WTC11 (cell line): ENCODE data around the gene RAPGEF6.

Source experiments
- ATF1 ChIP-seq: sonication (generic); formaldehyde crosslinking; IDR thresholded peaks from 2 replicates; pipeline ENCODE4 v1.8.1; 2023; ENCODE audit warnings: mild to moderate bottlenecking, moderate library complexity, missing genetic modification reagents
- CBFB ChIP-seq: sonication (generic); formaldehyde crosslinking; IDR thresholded peaks from 2 replicates; pipeline ENCODE4 v1.8.1; 2022; ENCODE audit warnings: mild to moderate bottlenecking, low read depth, missing genetic modification reagents
- HMGXB4 ChIP-seq: sonication (generic); formaldehyde crosslinking; IDR thresholded peaks from 2 replicates; pipeline ENCODE4 v1.8.1; 2023; ENCODE audit warnings: mild to moderate bottlenecking, moderate library complexity, missing genetic modification reagents
- IRF2 ChIP-seq: sonication (generic); formaldehyde crosslinking; IDR thresholded peaks from 2 replicates; pipeline ENCODE4 v1.8.0; 2022; ENCODE audit warnings: low read depth, missing genetic modification reagents, borderline replicate concordance
- RELA ChIP-seq: sonication (generic); formaldehyde crosslinking; IDR thresholded peaks from 2 replicates; pipeline ENCODE4 v1.8.1; 2022; ENCODE audit warnings: missing genetic modification reagents, mild to moderate bottlenecking, borderline replicate concordance
- SMAD3 ChIP-seq: sonication (generic); formaldehyde crosslinking; IDR thresholded peaks from 2 replicates; pipeline ENCODE4 v1.8.0; 2022; ENCODE audit warnings: missing genetic modification reagents, mild to moderate bottlenecking, borderline replicate concordance
- TCF7 ChIP-seq: sonication (generic); formaldehyde crosslinking; IDR thresholded peaks from 2 replicates; pipeline ENCODE4 v1.8.0; 2022; ENCODE audit warnings: mild to moderate bottlenecking, low read depth, missing genetic modification reagents, moderate library complexity
- ZNF138 ChIP-seq: sonication (generic); formaldehyde crosslinking; conservative IDR thresholded peaks from 2 replicates; pipeline ENCODE4 v1.8.1; 2022; ENCODE audit warnings: mild to moderate bottlenecking, moderate library complexity, missing genetic modification reagents
- TF ChIP-seq, protein P1 (sequence below): fragments of 200-600 bp; IDR thresholded peaks from 2 replicates; pipeline ENCODE4 v1.8.0; 2022; ENCODE audit warnings: antibody characterized with exemption
- TF ChIP-seq, protein P2 (sequence below): fragments of 250-450 bp; sonication (Bioruptor Pico); IDR thresholded peaks from 2 replicates; pipeline ENCODE4 v1.9.0; 2021; ENCODE audit warnings: mild to moderate bottlenecking, borderline replicate concordance

DNA sequence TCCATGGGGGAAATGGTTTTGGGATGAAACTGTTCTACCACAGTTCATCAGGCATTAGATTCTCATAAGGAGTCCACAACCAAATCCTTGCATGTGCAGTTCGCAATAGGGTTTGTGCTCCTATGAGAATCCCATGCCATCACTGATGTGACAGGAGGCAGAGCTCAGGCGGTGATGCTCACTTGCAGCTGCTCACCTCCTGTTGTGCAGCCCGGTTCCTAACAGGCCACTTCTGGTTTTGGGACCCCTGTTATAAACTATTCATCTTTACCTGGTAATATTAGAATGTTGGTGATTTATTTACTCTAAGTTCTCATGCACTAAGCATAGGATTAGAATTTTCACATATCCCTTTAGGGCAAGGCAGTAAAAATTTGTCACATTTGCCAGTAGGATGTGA, 248.9 kb downstream of the RAPGEF6 start:
- TF ChIP-seq, protein P1, sequence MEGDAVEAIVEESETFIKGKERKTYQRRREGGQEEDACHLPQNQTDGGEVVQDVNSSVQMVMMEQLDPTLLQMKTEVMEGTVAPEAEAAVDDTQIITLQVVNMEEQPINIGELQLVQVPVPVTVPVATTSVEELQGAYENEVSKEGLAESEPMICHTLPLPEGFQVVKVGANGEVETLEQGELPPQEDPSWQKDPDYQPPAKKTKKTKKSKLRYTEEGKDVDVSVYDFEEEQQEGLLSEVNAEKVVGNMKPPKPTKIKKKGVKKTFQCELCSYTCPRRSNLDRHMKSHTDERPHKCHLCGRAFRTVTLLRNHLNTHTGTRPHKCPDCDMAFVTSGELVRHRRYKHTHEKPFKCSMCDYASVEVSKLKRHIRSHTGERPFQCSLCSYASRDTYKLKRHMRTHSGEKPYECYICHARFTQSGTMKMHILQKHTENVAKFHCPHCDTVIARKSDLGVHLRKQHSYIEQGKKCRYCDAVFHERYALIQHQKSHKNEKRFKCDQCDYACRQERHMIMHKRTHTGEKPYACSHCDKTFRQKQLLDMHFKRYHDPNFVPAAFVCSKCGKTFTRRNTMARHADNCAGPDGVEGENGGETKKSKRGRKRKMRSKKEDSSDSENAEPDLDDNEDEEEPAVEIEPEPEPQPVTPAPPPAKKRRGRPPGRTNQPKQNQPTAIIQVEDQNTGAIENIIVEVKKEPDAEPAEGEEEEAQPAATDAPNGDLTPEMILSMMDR: no peak
- TF ChIP-seq CBFB (CRISPR knock-in tag): no peak
- TF ChIP-seq, protein P2, sequence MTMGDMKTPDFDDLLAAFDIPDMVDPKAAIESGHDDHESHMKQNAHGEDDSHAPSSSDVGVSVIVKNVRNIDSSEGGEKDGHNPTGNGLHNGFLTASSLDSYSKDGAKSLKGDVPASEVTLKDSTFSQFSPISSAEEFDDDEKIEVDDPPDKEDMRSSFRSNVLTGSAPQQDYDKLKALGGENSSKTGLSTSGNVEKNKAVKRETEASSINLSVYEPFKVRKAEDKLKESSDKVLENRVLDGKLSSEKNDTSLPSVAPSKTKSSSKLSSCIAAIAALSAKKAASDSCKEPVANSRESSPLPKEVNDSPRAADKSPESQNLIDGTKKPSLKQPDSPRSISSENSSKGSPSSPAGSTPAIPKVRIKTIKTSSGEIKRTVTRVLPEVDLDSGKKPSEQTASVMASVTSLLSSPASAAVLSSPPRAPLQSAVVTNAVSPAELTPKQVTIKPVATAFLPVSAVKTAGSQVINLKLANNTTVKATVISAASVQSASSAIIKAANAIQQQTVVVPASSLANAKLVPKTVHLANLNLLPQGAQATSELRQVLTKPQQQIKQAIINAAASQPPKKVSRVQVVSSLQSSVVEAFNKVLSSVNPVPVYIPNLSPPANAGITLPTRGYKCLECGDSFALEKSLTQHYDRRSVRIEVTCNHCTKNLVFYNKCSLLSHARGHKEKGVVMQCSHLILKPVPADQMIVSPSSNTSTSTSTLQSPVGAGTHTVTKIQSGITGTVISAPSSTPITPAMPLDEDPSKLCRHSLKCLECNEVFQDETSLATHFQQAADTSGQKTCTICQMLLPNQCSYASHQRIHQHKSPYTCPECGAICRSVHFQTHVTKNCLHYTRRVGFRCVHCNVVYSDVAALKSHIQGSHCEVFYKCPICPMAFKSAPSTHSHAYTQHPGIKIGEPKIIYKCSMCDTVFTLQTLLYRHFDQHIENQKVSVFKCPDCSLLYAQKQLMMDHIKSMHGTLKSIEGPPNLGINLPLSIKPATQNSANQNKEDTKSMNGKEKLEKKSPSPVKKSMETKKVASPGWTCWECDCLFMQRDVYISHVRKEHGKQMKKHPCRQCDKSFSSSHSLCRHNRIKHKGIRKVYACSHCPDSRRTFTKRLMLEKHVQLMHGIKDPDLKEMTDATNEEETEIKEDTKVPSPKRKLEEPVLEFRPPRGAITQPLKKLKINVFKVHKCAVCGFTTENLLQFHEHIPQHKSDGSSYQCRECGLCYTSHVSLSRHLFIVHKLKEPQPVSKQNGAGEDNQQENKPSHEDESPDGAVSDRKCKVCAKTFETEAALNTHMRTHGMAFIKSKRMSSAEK (CRISPR knock-in tag): no peak
- TF ChIP-seq IRF2: no peak
- TF ChIP-seq ATF1 (CRISPR knock-in tag): no peak
- TF ChIP-seq SMAD3 (CRISPR knock-in tag): no peak
- no peak for TF ChIP-seq RELA
- TF ChIP-seq HMGXB4 (CRISPR knock-in tag): no peak
- no peak for TF ChIP-seq TCF7 (CRISPR knock-in tag)
- no peak for TF ChIP-seq ZNF138 (CRISPR knock-in tag)
